Kidney epithelial cell (primary cell): ENCODE measurements around the gene FRS2. TPM values are rescaled to one million over a fixed set of nuclear protein-coding genes. Genes with fewer than 3 reads are reported as not detected.

Experiments used
- DNase-seq: peaks from one replicate; pipeline ENCODE4 v3.0.0-alpha.2; 2010; ENCODE audit warnings: low read depth
- H3K27me3 ChIP-seq: 2 replicates; pipeline ENCODE4 v1.6.0; 2011; ENCODE audit warnings: low read length; ENCODE audit not compliant: control insufficient read depth, insufficient read depth
- H3K36me3 ChIP-seq: 2 replicates; pipeline ENCODE4 v1.5.1; 2011; ENCODE audit warnings: low read length; ENCODE audit not compliant: control insufficient read depth, insufficient read depth
- H3K4me3 ChIP-seq: 2 replicates; pipeline ENCODE4 v1.5.1; 2011; ENCODE audit warnings: low read depth, mild to moderate bottlenecking, control low read depth, low read length
- CTCF ChIP-seq: IDR thresholded peaks from 2 replicates; pipeline ENCODE4 v1.5.1; 2011; ENCODE audit warnings: mild to moderate bottlenecking, moderate library complexity, low read length, control low read depth, inconsistent platforms; ENCODE audit not compliant: insufficient read depth, poor library complexity, severe bottlenecking
- total RNA-seq: library from RNA; depleted of rRNA; stranded (reverse); fragments of >200 nt; gene quantifications from 2 replicates; pipeline ENCODE4 v1.2.3, GENCODE V29; 2015

Gene FRS2
- total RNA-seq, 1 donor from 2014 or later: 26.6 TPM

- no peak for DNase-seq
- Histone ChIP-seq H3K4me3 (no peak overlapping the region), H3K36me3 (no peaks in the 10 kb centered on the region), H3K27me3 (no peaks in the 10 kb centered on the region)
- no peak for TF ChIP-seq CTCF
Measured at GRCh38 chr12:69430942-69431590, 39.1 kb upstream of the FRS2 start.

GRCh38 chr12:69431591-69432222 is 38.5 kb upstream of the FRS2 start:
- Histone ChIP-seq H3K27me3 (no peaks in the 10 kb centered on the region), H3K36me3 (no peaks in the 10 kb centered on the region), H3K4me3 (no peak overlapping the region)
- no peak for DNase-seq
- no peak for TF ChIP-seq CTCF

GRCh38 chr12:69433653-69434052 is 36.5 kb upstream of the FRS2 start:
- no peak for TF ChIP-seq CTCF
- H3K36me3 ChIP-seq: no peaks in the 10 kb centered on the region
- DNase-seq: no peak
- H3K4me3 ChIP-seq: no peak overlapping the region
- H3K27me3 ChIP-seq: no peaks in the 10 kb centered on the region

GRCh38 chr12:69435644-69436043 is 34.5 kb upstream of the FRS2 start:
- H3K4me3 ChIP-seq: no peak overlapping the region
- no peaks in the 10 kb centered on the region for H3K36me3 ChIP-seq
- no peak for DNase-seq
- TF ChIP-seq CTCF: no peak
- no peaks in the 10 kb centered on the region for H3K27me3 ChIP-seq

- DNase-seq: no peak
- Histone ChIP-seq H3K36me3 (no peaks in the 10 kb centered on the region), H3K4me3 (no peak overlapping the region), H3K27me3 (no peaks in the 10 kb centered on the region)
- TF ChIP-seq CTCF: no peak
Measured at GRCh38 chr12:69437073-69437472, 33.1 kb upstream of the FRS2 start.

- DNase-seq: no peak
- H3K4me3 ChIP-seq: no peak overlapping the region
- H3K27me3 ChIP-seq: no peaks in the 10 kb centered on the region
- no peak for TF ChIP-seq CTCF
- H3K36me3 ChIP-seq: no peaks in the 10 kb centered on the region
Measured at GRCh38 chr12:69438539-69438938, 31.6 kb upstream of the FRS2 start.
